Measurements from ENCODE around the gene SCAF8. TPM values are rescaled to one million over a fixed set of nuclear protein-coding genes. Genes with fewer than 3 reads are reported as not detected.

SCAF8 gene
- total and polyA plus RNA-seq, 2 of the 8 experiments (the other 6 are each of a cell fraction or from before 2014, with no cell fraction given), result 20.3 to 46.3 TPM

GRCh38 chr6:154765273-154765672, 32.1 kb downstream of the SCAF8 start:
- WGBS, 2 experiments (ENCODE audit: extremely low coverage in 1 of 2, insufficient coverage in 1 of 2, insufficient read length in 1 of 2, insufficient replicate concordance in 2 of 2, low coverage in 1 of 2, low lambda C conversion rate in 2 of 2, missing lambda C conversion rate in 1 of 2), result 85% methylated on average over 1 of the region's 1 CpG; no CpG with 5 or more reads in 1 of the 2 experiments
- no peak overlapping the region for H2BK15ac ChIP-seq (ENCODE audit: low read length)
- H3K14ac ChIP-seq (ENCODE audit: insufficient read length), result no peak overlapping the region
- H2BK120ac ChIP-seq (replicated peaks; ENCODE audit: low read depth, low read length), result no peak overlapping the region
- H2AK5ac ChIP-seq (ENCODE audit: low read depth, low read length), result no peak overlapping the region
- H2BK5ac ChIP-seq (ENCODE audit: low read depth, low read length), result no peak overlapping the region
- DNase-seq (ENCODE audit: low read depth in 1 of 2, low spot score in 2 of 2), result no peak
- H4K20me1 ChIP-seq (replicated peaks in 1 of 2; ENCODE audit: control insufficient read depth in 1 of 2, insufficient read depth in 2 of 2, low read length in 2 of 2), result peaks cover 10 to 12% of the 10 kb centered on the region in 2 experiments
- peaks cover 9% of the 10 kb centered on the region for H3K79me1 ChIP-seq (ENCODE audit: low read depth, low read length)
- H3K23me2 ChIP-seq (ENCODE audit: low read depth, low read length), result no peaks in the 10 kb centered on the region
- no peak overlapping the region for H3K18ac ChIP-seq (ENCODE audit: extremely low read depth, low read length)
- H3K4ac ChIP-seq (replicated peaks; ENCODE audit: insufficient read length, low read depth, low read length), result no peak overlapping the region
- peaks cover 0 to 7% (median 0%) of the 10 kb centered on the region in 4 experiments; a peak in 4 of 7 replicates for H3K4me1 ChIP-seq (replicated peaks in 1 of 4; ENCODE audit: control insufficient read depth in 3 of 4, insufficient read depth in 4 of 4, low read length in 3 of 4)
- H4K91ac ChIP-seq (replicated peaks; ENCODE audit: insufficient read length, low read length), result no peak overlapping the region
- peaks cover 26 to 100% of the 10 kb centered on the region in 2 experiments for H3K79me2 ChIP-seq (ENCODE audit: control insufficient read depth in 1 of 2, insufficient read depth in 2 of 2, low read length in 2 of 2)
- no peak overlapping the region for H2BK20ac ChIP-seq (ENCODE audit: low read length)
- no peak overlapping the region for H3K4me2 ChIP-seq (ENCODE audit: insufficient read depth in 1 of 2, low read depth in 2 of 2, low read length in 2 of 2)
- no peaks in the 10 kb centered on the region for H3K27me3 ChIP-seq (replicated peaks in 1 of 4; ENCODE audit: control insufficient read depth in 3 of 4, extremely low read depth in 1 of 4, insufficient read depth in 3 of 4, low read length in 3 of 4)
- POLR2A ChIA-PET (ENCODE audit: partially characterized antibody), result interaction anchor here (1.1 kb wide), 1 partner anchor 10 kb away, joined by 3 read pairs; no protein-coding TSS in a partner anchor
- H3K9me3 ChIP-seq (ENCODE audit: insufficient read depth in 2 of 2, low read depth in 1 of 2, low read length in 1 of 2), result no peaks in the 10 kb centered on the region
- H3K9ac ChIP-seq (replicated peaks in 1 of 4; ENCODE audit: extremely low read depth in 1 of 4, low read depth in 3 of 4, low read length in 3 of 4), result no peak overlapping the region
- no peak overlapping the region for H3K4me3 ChIP-seq (ENCODE audit: extremely low read depth in 1 of 4, insufficient read depth in 2 of 4, low read depth in 3 of 4, low read length in 4 of 4)
- H4K5ac ChIP-seq (ENCODE audit: insufficient read length, low read depth, low read length), result no peak overlapping the region
- CTCF ChIA-PET (ENCODE audit: partially characterized antibody), result interaction anchor here (1.2 kb wide), 1 partner anchor 89 kb away, joined by 3 read pairs; no protein-coding TSS in a partner anchor
- H3K23ac ChIP-seq (ENCODE audit: insufficient read length), result no peak overlapping the region
- no peak overlapping the region for H2BK12ac ChIP-seq (ENCODE audit: low read depth, low read length)
- H3K56ac ChIP-seq (replicated peaks; ENCODE audit: insufficient read length, low read depth, low read length), result no peak overlapping the region
- H3K36me3 ChIP-seq (ENCODE audit: control insufficient read depth in 2 of 4, insufficient read depth in 4 of 4, low read length in 3 of 4), result no peaks in the 10 kb centered on the region
- H2AFZ ChIP-seq (ENCODE audit: low read length), result no peak overlapping the region
- FAIRE-seq, result no peak
- no peak overlapping the region for H4K8ac ChIP-seq (ENCODE audit: extremely low read depth, insufficient read depth, low read length)
- no peak overlapping the region for H3K27ac ChIP-seq (ENCODE audit: low read depth, low read length)
